Testis (tissue), 3 donors: Measurements from ENCODE around the gene ELFN2. TPM values are rescaled to one million over a fixed set of nuclear protein-coding genes. Genes with fewer than 3 reads are reported as not detected.

Experiments
- DNase-seq: peaks from one replicate; pipeline ENCODE4 v3.0.0-alpha.2; 2019
- H3K27ac ChIP-seq, 2 donors: fragments of 200-600 bp; sonication (generic); one replicate each; pipeline ENCODE4 v1.5.1; 2019
- H3K27me3 ChIP-seq: fragments of 200-600 bp; sonication (generic); one replicate; pipeline ENCODE4 v1.5.1; 2019
- H3K36me3 ChIP-seq: fragments of 200-600 bp; sonication (generic); one replicate; pipeline ENCODE4 v1.5.1; 2017; ENCODE audit warnings: low read depth; ENCODE audit errors: missing control alignments
- H3K4me1 ChIP-seq: fragments of 200-600 bp; sonication (generic); one replicate; pipeline ENCODE4 v1.5.1; 2019
- H3K4me3 ChIP-seq, 2 donors: fragments of 200-600 bp; sonication (generic); one replicate each; pipeline ENCODE4 v1.5.1; 2017 to 2019
- H3K9me3 ChIP-seq: fragments of 200-600 bp; sonication (generic); one replicate; pipeline ENCODE4 v1.5.1; 2017
- CTCF ChIP-seq, 3 experiments: fragments of 450-650 bp in 2 of 3; fragments of 200-600 bp in 1 of 3; sonication (generic) in 1 of 3; IDR thresholded peaks; one replicate each; pipeline ENCODE4 v1.5.1; 2016 to 2019; ENCODE audit warnings: antibody characterized with exemption in 3 of 3, mild to moderate bottlenecking in 2 of 3, moderate library complexity in 1 of 3
- POLR2A ChIP-seq: fragments of 450-650 bp; IDR thresholded peaks from one replicate; pipeline ENCODE4 v1.6.1; 2017; ENCODE audit warnings: antibody characterized with exemption, mild to moderate bottlenecking, moderate library complexity
- WGBS, 2 donors: methylation state at CpG; one replicate each; pipeline ENCODE4 v1.1.5; 2018; 5-methylcytosine and 5-hydroxymethylcytosine counted together
- intact Hi-C: fragments of 100-400 bp; cut with DNase I; formaldehyde crosslinking; loops from one replicate; pipeline ENCODE4 v1.15.1; 2023; ENCODE audit warnings: low total_unique reads
- polyA plus RNA-seq: library from polyadenylated mRNA; stranded (reverse); fragments of 350-450 nt; fragmentation: Illumina TruSeq; extraction: RNeasy Lipid Tissue Mini Kit (QIAGEN cat#74804); gene quantifications from one replicate; pipeline ENCODE4 v1.2.3, GENCODE V29; 2014; ENCODE audit warnings: low read depth, low replicate concordance; ENCODE audit not compliant: insufficient read depth
- total RNA-seq, 2 donors: library from RNA; depleted of rRNA; stranded (reverse); fragments of >200 nt; gene quantifications; one replicate each; pipeline ENCODE4 v1.2.3, GENCODE V29; 2016

The ELFN2 gene
- total and polyA plus RNA-seq, 3 donors from 2014 or later = 4.8 to 5.7 (median 5.3) TPM

- Histone ChIP-seq H3K36me3 (no peaks in the 10 kb centered on the region), H3K27ac (no peak overlapping the region), H3K9me3 (no peaks in the 10 kb centered on the region), H3K27me3 (no peaks in the 10 kb centered on the region), H3K4me3 (no peak overlapping the region), H3K4me1 (no peaks in the 10 kb centered on the region)
- DNase-seq = no peak
- intact Hi-C loops = no loop called here
- WGBS, 2 donors = 63 to 71% methylated on average over 3 of the region's 3 CpGs
- TF ChIP-seq POLR2A (no peak), CTCF (IDR thresholded peaks at IDR 0.05) (no peak)
These were observed 50.6 kb downstream of the ELFN2 start for GRCh38 chr22:37376643-37377042.

- 56 to 73% methylated on average over 8 of the region's 8 CpGs for WGBS, 2 donors
- Histone ChIP-seq H3K27ac (no peak overlapping the region), H3K4me1 (no peaks in the 10 kb centered on the region), H3K4me3 (no peak overlapping the region), H3K9me3 (no peaks in the 10 kb centered on the region), H3K27me3 (no peaks in the 10 kb centered on the region), H3K36me3 (no peaks in the 10 kb centered on the region)
- intact Hi-C loops = no loop called here
- DNase-seq = no peak
- TF ChIP-seq CTCF (IDR thresholded peaks at IDR 0.05) (no peak), POLR2A (no peak)
These were observed 51.5 kb downstream of the ELFN2 start for GRCh38 chr22:37375801-37376200.

GRCh38 chr22:37374571-37374970, 52.7 kb downstream of the ELFN2 start:
- Histone ChIP-seq H3K4me3 (no peak overlapping the region), H3K4me1 (no peaks in the 10 kb centered on the region), H3K27ac (no peak overlapping the region), H3K36me3 (no peaks in the 10 kb centered on the region), H3K9me3 (no peaks in the 10 kb centered on the region), H3K27me3 (no peaks in the 10 kb centered on the region)
- 97% methylated on average over 31 to 35 of the region's 35 CpGs for WGBS, 2 donors
- DNase-seq = no peak
- intact Hi-C loops = no loop called here
- TF ChIP-seq POLR2A = no peak
- no peak for TF ChIP-seq CTCF (IDR thresholded peaks at IDR 0.05)

GRCh38 chr22:37373451-37373850, 53.8 kb downstream of the ELFN2 start:
- intact Hi-C loops = no loop called here
- no peak for DNase-seq
- no peak overlapping the region for H3K4me3 ChIP-seq
- no peaks in the 10 kb centered on the region for H3K36me3 ChIP-seq
- H3K9me3 ChIP-seq = no peaks in the 10 kb centered on the region
- TF ChIP-seq CTCF (IDR thresholded peaks at IDR 0.05) (no peak), POLR2A (no peak)
- no peaks in the 10 kb centered on the region for H3K4me1 ChIP-seq
- no peak overlapping the region for H3K27ac ChIP-seq
- 89 to 91% methylated on average over 11 to 28 of the region's 33 CpGs for WGBS, 2 donors
- H3K27me3 ChIP-seq = no peaks in the 10 kb centered on the region

GRCh38 chr22:37371911-37372310, 55.4 kb downstream of the ELFN2 start:
- H3K36me3 ChIP-seq = no peaks in the 10 kb centered on the region
- intact Hi-C loops = no loop called here
- H3K27me3 ChIP-seq = no peaks in the 10 kb centered on the region

More at GRCh38 chr22:37371911-37372310, 55.4 kb downstream of the ELFN2 start:
- TF ChIP-seq POLR2A = no peak
- no peak for TF ChIP-seq CTCF (IDR thresholded peaks at IDR 0.05)
- DNase-seq = no peak
- Histone ChIP-seq H3K9me3 (no peaks in the 10 kb centered on the region), H3K4me1 (no peaks in the 10 kb centered on the region), H3K4me3 (no peak overlapping the region), H3K27ac (no peak overlapping the region)
- WGBS, 2 donors = 85 to 97% methylated on average over 7 to 18 of the region's 18 CpGs
